Colonic mucosa (tissue), 4 donors: Measurements from ENCODE around the gene UTP3. TPM values are rescaled to one million over a fixed set of nuclear protein-coding genes. Genes with fewer than 3 reads are reported as not detected.
"Not testable (repeated sequence)": the region's sequence is repeated elsewhere in the genome, so short reads cannot be mapped to it uniquely, and the experiment has no call there.

ENCODE experiments used
- DNase-seq: peaks from one replicate; pipeline ENCODE4 v3.0.0-alpha.2; 2020
- H3K27ac ChIP-seq: fragments of 200-600 bp; one replicate; pipeline ENCODE4 v1.8.0; 2021
- H3K27me3 ChIP-seq: fragments of 200-600 bp; one replicate; pipeline ENCODE4 v1.8.0; 2021
- H3K36me3 ChIP-seq: fragments of 200-600 bp; one replicate; pipeline ENCODE4 v1.8.0; 2021
- H3K4me1 ChIP-seq: fragments of 200-600 bp; one replicate; pipeline ENCODE4 v1.8.0; 2021; ENCODE audit warnings: mild to moderate bottlenecking
- H3K4me3 ChIP-seq: fragments of 200-600 bp; one replicate; pipeline ENCODE4 v1.8.0; 2021
- H3K9ac ChIP-seq, 2 donors: one replicate each; pipeline ENCODE4 v1.7.0; 2013; ENCODE audit warnings: control low read depth in 2 of 2, low read depth in 2 of 2, low read length in 2 of 2
- H3K9me3 ChIP-seq: fragments of 200-600 bp; one replicate; pipeline ENCODE4 v1.8.0; 2021
- intact Hi-C: fragments of 100-400 bp; cut with DNase I; formaldehyde crosslinking; loops from one replicate; pipeline ENCODE4 v1.14.1; 2022
- total RNA-seq, 2 donors: library from RNA; stranded (reverse); fragmentation: NEBNext Ultra II Directional in 1 of 2; extraction: Animal tissue kit (Norgen Biotek cat#: 25700) in 1 of 2; gene quantifications; one replicate each; pipeline ENCODE4 v1.2.1, GENCODE V29; 2021
- TF ChIP-seq, protein P1 (sequence below): fragments of 200-600 bp; IDR thresholded peaks from one replicate; pipeline ENCODE4 v1.8.0; 2022; ENCODE audit warnings: antibody characterized with exemption, mild to moderate bottlenecking
- donor health status: healthy.
- donor health status: DM: no; HTN: no; CAD: no.
- donor health status: DM: no; HTN: no; CAD: no.

Gene UTP3
- total RNA-seq, 2 donors from 2014 or later: 20.0 to 22.8 TPM

DNA sequence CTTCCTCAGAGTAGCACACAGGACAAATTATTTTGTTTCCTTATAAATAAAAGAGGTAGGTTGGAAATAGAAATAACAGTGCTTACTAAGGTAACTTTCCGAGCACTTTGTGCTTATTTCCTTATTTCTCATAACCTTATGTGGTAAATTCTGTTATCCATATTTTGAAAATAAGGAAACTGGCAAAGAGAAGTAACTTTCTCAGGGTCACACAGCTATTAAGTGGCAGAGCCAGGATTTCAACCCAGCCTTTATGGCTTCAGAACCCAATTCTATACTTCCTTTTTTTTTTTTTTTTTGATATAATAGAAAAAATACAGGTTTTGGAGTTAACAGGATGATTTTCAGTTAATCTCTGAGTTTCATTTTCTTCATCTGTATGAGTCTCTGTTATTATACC, 3.3 kb downstream of the UTP3 start:
- Histone ChIP-seq H3K4me3 (no peak overlapping the region), H3K36me3 (no peaks in the 10 kb centered on the region), H3K9me3 (no peaks in the 10 kb centered on the region), H3K27ac (no peak overlapping the region), H3K27me3 (no peaks in the 10 kb centered on the region), H3K4me1 (peaks cover 14% of the 10 kb centered on the region), H3K9ac (no peak overlapping the region)
- intact Hi-C loops: no loop called here
- DNase-seq: no peak
- TF ChIP-seq, protein P1, sequence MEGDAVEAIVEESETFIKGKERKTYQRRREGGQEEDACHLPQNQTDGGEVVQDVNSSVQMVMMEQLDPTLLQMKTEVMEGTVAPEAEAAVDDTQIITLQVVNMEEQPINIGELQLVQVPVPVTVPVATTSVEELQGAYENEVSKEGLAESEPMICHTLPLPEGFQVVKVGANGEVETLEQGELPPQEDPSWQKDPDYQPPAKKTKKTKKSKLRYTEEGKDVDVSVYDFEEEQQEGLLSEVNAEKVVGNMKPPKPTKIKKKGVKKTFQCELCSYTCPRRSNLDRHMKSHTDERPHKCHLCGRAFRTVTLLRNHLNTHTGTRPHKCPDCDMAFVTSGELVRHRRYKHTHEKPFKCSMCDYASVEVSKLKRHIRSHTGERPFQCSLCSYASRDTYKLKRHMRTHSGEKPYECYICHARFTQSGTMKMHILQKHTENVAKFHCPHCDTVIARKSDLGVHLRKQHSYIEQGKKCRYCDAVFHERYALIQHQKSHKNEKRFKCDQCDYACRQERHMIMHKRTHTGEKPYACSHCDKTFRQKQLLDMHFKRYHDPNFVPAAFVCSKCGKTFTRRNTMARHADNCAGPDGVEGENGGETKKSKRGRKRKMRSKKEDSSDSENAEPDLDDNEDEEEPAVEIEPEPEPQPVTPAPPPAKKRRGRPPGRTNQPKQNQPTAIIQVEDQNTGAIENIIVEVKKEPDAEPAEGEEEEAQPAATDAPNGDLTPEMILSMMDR: no peak

DNA sequence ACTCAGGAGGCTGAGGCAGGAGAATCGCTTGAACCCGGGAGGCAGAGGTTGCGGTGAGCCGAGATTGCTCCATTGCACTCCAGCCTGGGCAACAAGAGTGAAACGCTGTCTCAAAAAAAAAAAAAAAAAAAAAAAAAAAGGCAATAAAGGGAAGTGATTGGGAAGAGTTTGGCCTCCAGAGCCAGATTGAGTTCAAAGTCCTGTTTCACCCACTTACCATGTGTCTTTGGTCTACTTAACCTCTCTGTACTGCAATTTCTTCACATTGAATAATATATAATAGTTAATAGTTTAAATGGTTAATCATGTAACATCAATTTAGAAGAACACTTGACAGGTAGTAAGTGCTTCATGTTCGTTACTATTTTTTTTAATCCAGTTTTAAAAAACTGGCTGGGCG, 6.3 kb downstream of the UTP3 start:
- H3K9ac ChIP-seq, H3K4me1 ChIP-seq, H3K9me3 ChIP-seq, DNase-seq, H3K36me3 ChIP-seq, intact Hi-C loops, H3K4me3 ChIP-seq, H3K27ac ChIP-seq, H3K27me3 ChIP-seq: not testable (repeated sequence)

DNA sequence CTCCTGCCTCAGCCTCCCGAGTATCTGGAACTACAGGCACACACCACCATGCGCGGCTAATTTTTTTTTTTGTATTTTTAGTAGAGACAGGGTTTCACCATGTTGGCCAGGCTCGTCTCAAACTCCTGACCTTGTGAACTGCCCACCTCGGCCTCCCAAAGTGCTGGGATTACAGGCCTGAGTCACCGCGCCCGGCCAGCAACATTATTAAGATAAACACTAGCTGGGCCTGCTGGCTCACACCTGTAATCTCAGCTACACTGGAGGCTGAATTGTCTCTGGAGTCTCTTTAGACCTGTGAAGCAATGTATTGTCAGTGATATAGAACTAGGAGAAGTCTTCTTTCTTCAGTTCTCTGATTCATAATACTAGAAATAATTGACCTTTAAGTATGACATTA, 10.1 kb downstream of the UTP3 start:
- intact Hi-C loops: not testable (repeated sequence)

DNA sequence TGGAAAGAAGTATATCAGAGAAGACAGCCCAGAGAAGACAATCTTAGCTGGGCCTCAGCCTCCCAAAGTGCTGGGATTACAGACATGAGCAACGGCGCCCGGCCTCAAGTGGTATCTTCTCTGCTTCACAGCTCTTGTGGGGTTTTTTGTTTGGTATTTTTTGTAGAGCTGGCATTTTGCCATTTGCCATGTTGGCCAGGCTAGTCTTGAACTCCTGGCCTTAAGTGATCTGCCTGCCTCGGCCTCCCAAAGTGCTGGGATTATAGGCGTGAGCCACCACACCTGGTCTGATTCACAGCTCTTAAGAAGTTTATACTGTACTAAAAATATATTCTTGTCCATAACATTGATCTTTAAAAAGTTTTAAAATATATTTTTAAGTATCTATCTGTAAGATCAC, 12.4 kb downstream of the UTP3 start:
- TF ChIP-seq, protein P1: no peak
- H3K9me3 ChIP-seq: no peaks in the 10 kb centered on the region
- H3K4me3 ChIP-seq: no peak overlapping the region
- H3K9ac ChIP-seq: no peak overlapping the region
- intact Hi-C loops: no loop called here
- DNase-seq: no peak
- H3K27ac ChIP-seq: no peak overlapping the region
- H3K27me3 ChIP-seq: no peaks in the 10 kb centered on the region
- no peaks in the 10 kb centered on the region for H3K36me3 ChIP-seq
- no peaks in the 10 kb centered on the region for H3K4me1 ChIP-seq

More for the DNA sequence above, 10.1 kb downstream of the UTP3 start:
- not testable (repeated sequence) for H3K4me1 ChIP-seq, H3K36me3 ChIP-seq, H3K9ac ChIP-seq, H3K9me3 ChIP-seq, H3K4me3 ChIP-seq, H3K27me3 ChIP-seq, DNase-seq, H3K27ac ChIP-seq

DNA sequence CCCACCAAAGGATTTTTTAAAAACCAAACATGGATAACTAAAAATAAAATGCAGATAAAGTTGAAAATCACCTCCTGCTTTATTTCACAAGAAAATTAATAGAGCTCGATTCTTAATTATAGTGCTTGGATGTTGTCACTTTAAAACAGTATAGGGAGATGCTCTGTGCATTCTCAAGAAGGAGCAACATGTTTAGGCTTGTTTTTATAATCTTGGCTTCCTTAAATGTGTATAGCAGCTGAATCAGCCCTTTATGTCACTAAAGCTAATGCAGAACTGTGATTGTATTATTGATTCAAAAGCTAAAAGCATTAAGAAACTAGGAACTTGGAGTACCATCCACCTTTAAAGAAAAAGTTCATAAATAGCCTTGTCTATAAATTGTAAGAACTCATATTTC, 12.9 kb downstream of the UTP3 start:
- Histone ChIP-seq H3K27me3 (no peaks in the 10 kb centered on the region), H3K27ac (no peak overlapping the region), H3K36me3 (no peaks in the 10 kb centered on the region), H3K9me3 (no peaks in the 10 kb centered on the region), H3K4me1 (no peaks in the 10 kb centered on the region), H3K9ac (no peak overlapping the region), H3K4me3 (no peak overlapping the region)
- no peak for DNase-seq
- intact Hi-C loops: no loop called here
- TF ChIP-seq, protein P1: no peak

DNA sequence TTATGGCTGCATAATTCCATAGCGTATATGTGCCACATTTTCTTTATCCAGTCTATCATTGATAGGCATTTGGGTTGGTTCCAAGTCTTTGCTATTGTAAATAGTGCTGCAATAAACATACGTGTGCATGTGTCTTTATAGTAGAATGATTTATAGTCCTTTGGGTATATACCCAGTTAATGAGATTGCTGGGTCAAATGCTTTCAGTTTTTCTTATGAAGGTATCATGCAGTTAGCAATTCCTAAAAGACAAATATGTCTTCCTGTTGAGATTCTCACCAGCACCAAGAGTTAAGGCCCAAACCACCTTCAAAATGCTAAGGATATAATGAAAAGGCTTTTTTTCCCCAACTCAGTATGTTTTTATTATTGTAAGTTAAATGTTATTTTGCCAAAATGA, 14.3 kb downstream of the UTP3 start:
- H3K27ac ChIP-seq, H3K9me3 ChIP-seq, intact Hi-C loops, H3K9ac ChIP-seq, H3K4me3 ChIP-seq, H3K4me1 ChIP-seq, H3K36me3 ChIP-seq, DNase-seq, H3K27me3 ChIP-seq: not testable (repeated sequence)

DNA sequence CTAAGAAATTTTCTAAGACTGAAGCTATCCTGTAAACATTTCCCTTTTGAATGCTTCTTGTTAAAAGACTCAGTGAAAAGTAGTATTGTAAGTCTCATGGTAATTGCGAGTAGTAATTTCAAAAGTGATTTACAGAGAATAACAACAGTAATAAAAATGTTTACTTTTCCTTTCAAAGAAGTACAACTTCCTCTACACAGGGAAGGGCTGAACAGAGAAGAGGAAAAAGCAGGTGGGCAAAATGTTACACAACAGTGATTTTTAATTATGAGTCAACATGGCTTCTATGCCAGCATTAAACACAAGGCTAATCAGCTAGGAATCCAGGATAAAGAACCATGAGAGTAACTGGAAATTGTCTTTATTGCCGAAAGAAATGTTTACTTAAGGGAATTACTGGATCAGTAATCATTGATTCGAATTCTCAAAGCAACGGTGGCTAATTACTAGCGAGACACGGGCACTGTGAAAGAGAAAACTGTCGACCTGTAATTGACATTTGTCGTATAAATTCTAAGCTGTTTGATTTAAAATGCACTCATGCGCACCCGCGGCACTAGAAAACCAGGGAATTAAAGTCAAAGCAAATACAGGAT, 15.4 kb downstream of the UTP3 start:
- peak overlapping the region; percentile 84 for H3K4me3 ChIP-seq
- H3K36me3 ChIP-seq: no peaks in the 10 kb centered on the region
- H3K27me3 ChIP-seq: no peaks in the 10 kb centered on the region
- TF ChIP-seq, protein P1: no peak
- peak overlapping the region; percentile 94 for H3K27ac ChIP-seq
- peak overlapping the region; percentile 75 to 93 for H3K9ac ChIP-seq
- no peaks in the 10 kb centered on the region for H3K9me3 ChIP-seq
- DNase-seq: no peak
- no peaks in the 10 kb centered on the region for H3K4me1 ChIP-seq
- intact Hi-C loops: no loop called here
